GM11168 (cell line): ENCODE data around the gene SEC24B.
"Not testable (repeated sequence)": the region's sequence is repeated elsewhere in the genome, so short reads cannot be mapped to it uniquely, and the experiment has no call there.

ENCODE experiments used
- in situ Hi-C: fragments of 300-500 bp; cut with MboI; formaldehyde crosslinking; loops from one replicate; pipeline ENCODE4 v1.12.0; 2022; ENCODE audit warnings: low sequenced_read_pairs; ENCODE audit not compliant: unreplicated experiment

SEC24B gene

GRCh38 chr4:109494563-109494962 is 60.9 kb downstream of the SEC24B start:
- in situ Hi-C loops = no loop called here

DNA sequence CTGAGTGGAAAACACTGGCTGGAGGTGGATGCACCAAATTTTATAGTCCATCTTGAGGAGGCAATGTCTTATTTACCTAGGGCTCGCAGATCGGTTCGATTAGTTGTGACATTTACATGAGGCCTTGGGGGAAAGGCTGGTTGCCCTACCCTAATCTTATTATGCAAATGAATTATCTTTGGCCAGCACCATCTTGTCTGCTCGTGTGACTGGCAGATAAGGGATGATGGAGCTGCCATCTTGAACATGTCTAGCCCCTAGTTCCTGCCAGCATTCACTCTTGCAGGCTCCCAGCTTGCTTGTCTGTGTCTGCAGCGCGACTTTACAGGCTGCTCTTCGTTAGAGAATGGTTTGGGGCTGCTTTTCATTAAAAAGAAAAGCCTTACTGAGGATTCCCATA is 61.9 kb downstream of the SEC24B start:
- in situ Hi-C loops = no loop called here

GRCh38 chr4:109496875-109497274 is 63.3 kb downstream of the SEC24B start:
- in situ Hi-C loops = no loop called here

DNA sequence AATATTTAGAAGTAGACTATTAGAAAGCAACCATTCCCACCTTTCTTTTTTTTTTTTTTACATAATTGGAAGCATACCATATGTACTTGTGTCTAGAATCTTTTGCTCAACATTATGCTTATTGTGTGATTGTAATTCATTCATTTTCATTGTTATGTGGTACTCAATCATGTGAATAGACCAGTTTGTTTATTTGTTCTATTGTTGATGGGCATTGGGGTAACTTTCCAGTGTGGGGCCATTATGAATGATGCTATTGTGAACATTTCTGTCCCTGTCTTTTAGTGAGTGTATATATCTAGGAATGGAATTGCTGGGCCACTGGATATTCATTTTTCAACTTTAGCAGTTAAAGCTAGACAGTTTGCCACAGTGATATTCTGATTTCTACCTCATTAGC is 63.9 kb downstream of the SEC24B start:
- in situ Hi-C loops = no loop called here

DNA sequence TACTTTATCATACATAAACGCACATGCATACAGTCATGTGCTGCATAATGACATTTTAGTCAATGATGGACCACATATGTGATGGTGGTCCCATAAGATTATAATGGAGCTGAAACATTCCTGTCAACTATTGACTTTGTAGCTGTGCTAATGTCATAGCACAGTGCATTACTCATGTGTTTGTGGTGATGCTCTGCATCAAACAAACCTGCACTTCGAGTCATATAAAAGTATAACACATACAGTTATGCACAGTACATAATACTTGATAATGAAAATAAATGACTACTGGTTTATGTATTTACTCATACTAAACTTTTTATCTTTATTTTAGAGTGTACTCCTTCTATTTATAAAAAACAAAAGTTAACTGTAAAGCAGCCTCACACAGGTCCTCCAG is 65.9 kb downstream of the SEC24B start:
- in situ Hi-C loops = no loop called here

GRCh38 chr4:109506890-109507289 is 73.3 kb downstream of the SEC24B start:
- in situ Hi-C loops = no loop called here

DNA sequence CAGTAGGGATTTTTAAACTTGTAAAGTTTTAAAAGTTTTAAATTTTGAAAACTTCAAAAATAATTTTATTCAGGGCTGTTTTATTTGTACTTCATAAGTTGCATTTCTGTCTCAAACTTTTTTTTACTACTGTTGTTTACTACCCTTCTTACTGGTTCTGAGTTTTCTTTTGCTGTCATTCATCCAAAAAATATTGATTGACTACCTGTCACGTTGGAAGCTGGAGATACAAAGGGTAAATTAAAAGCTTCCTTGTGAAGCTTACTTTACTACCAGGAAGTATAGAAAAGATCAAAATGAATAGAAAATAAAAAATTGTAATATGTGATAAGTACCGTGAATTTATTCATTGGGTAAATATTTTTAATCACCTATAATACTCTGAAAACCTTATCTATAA is 77.1 kb downstream of the SEC24B start:
- in situ Hi-C loops = no loop called here

- in situ Hi-C loops = no loop called here
Measured at GRCh38 chr4:109511414-109511813, 77.8 kb downstream of the SEC24B start.

DNA sequence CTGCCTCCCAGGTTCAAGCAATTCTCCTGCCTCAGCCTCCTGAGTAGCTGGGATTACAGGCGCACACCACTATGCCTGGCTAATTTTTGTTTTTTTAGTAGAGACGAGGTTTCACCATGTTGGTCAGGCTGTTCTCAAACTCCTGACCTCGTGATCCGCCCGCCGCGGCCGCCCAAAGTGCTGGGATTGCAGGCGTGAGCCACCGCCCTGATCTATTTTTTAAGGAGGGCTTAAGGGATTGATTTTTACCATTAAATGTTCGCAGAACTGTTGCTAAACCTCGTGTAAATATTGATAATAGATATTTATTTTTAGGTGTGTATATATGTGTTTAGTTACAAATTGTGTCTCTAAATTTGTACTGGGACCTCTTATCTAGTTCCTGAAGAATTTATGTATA is 79.8 kb downstream of the SEC24B start:
- in situ Hi-C loops = not testable (repeated sequence)

GRCh38 chr4:109532182-109532581 is 98.6 kb downstream of the SEC24B start:
- in situ Hi-C loops = loop anchor here (25.0 kb wide), 1 partner anchor 280 kb away; the partner anchor contains the start of genes CFI and GAR1

- in situ Hi-C loops = loop anchor here (25.0 kb wide), 1 partner anchor 267 kb away; the partner anchor contains the start of genes CFI and GAR1
Measured at GRCh38 chr4:109545401-109545800, 111.8 kb downstream of the SEC24B start.

DNA sequence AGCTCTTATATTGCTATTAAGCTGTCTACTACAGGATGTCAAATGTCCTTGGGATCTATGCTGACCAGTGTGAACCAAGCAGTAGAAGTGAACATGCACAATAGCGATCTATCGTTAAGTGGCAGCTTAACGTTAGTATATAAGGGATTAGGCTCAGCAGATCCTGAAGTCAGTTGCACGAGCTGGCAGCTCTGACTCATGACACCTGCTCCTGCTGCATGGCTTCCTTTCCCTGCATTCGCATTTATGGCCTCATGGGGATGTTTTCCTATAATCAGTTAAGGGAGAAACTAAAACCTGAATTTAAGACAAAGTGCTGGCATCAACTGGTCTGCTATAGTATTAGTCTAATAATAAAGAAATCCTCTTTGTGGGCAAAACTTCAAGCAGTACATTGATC is 113.8 kb downstream of the SEC24B start:
- in situ Hi-C loops = loop anchor here (25.0 kb wide), 1 partner anchor 265 kb away; the partner anchor contains the start of genes CFI and GAR1

DNA sequence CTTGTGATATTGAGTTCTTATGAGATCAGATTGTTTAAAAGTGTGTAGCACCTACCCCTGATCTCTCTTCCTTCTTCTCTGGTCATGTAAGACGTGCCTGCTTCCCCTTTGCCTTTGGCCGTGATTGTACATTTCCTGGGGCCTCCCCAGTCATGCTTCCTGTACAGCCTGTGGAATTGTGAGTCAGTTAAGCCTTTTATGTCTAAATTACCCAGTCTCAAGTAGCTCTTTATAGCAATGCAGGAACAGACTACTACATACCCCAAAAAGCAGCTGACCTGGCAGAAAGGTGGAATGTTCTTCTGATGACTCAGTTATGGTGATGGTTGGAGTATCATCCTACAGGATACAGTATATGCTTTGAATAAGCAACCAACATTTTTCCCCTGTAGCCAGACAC is 115.0 kb downstream of the SEC24B start:
- in situ Hi-C loops = loop anchor here (25.0 kb wide), 1 partner anchor 264 kb away; the partner anchor contains the start of genes CFI and GAR1

GRCh38 chr4:109552237-109552636 is 118.6 kb downstream of the SEC24B start:
- in situ Hi-C loops = no loop called here

DNA sequence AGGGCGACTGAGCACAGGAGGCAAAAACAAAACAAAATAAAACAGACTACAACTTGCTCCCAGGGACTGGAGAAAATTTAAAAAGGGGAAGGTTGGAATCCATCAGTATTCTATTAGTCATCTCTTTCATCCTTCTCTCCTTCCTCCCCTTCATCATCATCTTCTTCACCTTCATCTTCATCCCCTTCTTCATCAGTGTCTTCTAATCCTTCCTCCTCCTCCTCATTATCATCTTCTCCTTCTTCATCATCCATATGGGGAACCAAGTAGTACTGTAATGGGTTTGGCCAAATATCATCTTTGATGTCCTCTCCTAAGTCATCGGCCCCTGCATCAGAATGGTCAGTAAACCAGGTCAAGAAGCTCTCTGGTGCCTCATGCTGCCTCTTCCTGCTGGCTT is 119.5 kb downstream of the SEC24B start:
- in situ Hi-C loops = no loop called here

DNA sequence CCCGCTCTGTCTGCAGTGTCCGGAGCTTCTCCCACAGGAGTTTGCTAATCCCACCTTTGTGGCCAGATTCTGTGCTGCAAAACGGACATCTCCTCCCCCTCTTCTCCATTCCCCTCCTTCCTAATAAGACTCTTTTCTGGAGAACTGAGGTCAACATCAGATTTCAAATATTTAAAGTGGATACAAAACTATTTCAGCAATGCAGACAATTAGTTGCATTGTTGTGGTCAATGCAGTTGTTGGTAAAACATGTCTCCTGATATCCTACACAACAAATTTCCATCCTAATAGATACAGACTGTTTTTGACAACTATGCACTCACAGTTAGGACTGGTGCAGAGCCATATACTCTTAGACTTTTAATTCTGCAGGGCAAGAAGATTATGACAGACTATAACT is 121.4 kb downstream of the SEC24B start:
- in situ Hi-C loops = no loop called here

- in situ Hi-C loops = no loop called here
Measured at GRCh38 chr4:109557433-109557832, 123.8 kb downstream of the SEC24B start.

- in situ Hi-C loops = not testable (repeated sequence)
Measured at GRCh38 chr4:109558095-109558494, 124.5 kb downstream of the SEC24B start.

DNA sequence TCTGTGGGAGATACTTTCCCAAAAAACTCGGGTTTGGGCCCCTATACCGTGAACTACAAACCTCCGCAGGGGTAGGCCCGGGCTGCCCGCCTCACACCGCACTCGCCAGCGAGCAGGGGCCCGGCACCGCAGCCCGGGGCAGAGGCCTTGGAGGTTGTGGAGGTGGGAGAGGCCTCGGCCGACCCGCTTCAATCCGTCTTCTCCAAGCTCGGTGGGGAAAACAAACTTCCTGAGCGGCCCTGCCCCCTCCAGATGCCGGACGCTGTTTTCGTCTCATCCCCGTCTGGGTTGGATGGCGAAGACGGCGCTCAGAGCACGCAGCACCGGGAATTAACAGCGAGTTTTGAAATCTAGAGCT is 126.0 kb downstream of the SEC24B start:
- in situ Hi-C loops = no loop called here

GRCh38 chr4:109559983-109560686 is 126.5 kb downstream of the SEC24B start, which contains the start of gene MCUB:
TSS of gene MCUB (plus strand) at chr4:109560246. CDS start at chr4:109560338, 92 bp downstream.
- in situ Hi-C loops = no loop called here

DNA sequence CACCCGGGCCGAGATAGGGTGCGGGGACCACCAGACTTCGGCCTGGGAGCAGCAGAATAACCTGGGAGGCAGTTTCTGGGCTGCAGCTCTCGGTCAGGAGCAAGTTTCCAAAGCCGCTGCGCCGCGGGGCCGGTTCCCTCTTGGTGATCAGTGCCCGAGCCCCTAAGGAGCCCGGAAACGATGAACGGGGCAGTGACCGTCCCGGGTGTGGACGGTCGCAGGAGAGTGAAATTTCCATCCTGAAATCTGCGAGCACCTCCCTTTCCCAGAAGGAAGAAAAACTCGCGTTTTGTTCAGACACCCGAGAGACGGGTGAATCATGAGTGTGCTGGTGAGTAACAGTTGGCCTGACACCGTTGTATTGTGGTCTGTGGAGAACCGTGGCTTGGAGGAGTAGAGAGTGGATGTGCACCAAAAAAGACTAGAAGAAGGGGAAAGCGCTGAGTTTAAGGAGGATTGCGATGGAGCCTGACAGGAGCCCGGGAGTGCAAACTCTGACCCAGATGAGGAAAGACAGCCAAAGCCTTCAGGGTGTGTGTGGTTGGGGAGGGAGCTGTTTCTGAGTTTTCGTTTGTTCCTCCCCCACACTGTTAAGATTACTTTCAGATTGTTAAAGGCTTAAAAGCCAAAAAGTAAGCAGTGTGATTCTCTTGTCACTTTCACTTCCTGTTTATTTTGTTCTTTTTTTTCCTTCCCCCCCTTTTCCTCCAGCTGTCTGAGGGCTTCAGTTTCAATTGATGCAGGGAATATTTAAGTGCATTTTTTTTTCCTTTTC is 127.3 kb downstream of the SEC24B start:
- in situ Hi-C loops = no loop called here
